DND-41 (cell line): ENCODE results near the gene ELP6.

Experiments
- CTCF ChIP-seq: IDR thresholded peaks from 2 replicates; pipeline ENCODE4 v1.5.1; 2012; ENCODE audit warnings: borderline replicate concordance, low read length, moderate library complexity, mild to moderate bottlenecking; ENCODE audit not compliant: poor library complexity, severe bottlenecking; ENCODE audit errors: extremely low read depth
- EZH2 ChIP-seq: IDR thresholded peaks from 3 replicates; pipeline ENCODE4 v1.6.1; 2012; ENCODE audit warnings: borderline replicate concordance, low read depth, mild to moderate bottlenecking, moderate library complexity, low read length, inconsistent platforms; ENCODE audit not compliant: severe bottlenecking

- TF ChIP-seq CTCF (no peak), EZH2 (no peak)
These were observed 43.9 kb downstream of the ELP6 start for GRCh38 chr3:47469616-47470015.
